ENCODE results near the gene LSAMP. TPM values are rescaled to one million over a fixed set of nuclear protein-coding genes. Genes with fewer than 3 reads are reported as not detected.

Gene LSAMP
- total and polyA plus RNA-seq, 2 donors (not counting 3 experiments of a cell fraction or from before 2014, with no cell fraction given) = not detected

DNA sequence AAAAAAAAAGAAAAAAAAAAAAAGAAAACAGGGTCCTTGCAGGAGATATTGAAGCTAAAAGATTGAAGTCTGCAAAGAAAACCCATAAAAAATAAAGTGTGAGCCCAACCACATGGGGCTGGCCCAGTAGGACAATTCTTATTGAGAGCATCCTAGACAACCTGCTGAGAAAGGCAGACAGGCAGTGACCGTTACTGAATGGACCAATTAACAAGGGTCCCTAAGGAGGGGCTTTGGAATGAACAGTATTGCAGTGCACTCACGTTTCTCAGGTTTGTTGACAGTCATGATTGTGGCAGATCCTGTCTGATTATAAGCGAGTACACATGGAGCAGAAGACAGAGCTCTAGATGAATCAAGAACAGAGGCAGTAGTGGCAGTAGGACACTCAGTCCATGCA is 168.6 kb downstream of the LSAMP start:
- H3K4me3 ChIP-seq (replicated peaks in 1 of 3; ENCODE audit: insufficient read depth in 1 of 3, low read depth in 1 of 3, low read length in 3 of 3) = no peak overlapping the region
- intact Hi-C loops (cut with micrococcal nuclease) = no loop called here
- no peaks in the 10 kb centered on the region for H4K20me1 ChIP-seq (replicated peaks; ENCODE audit: control insufficient read depth, extremely low read depth, insufficient read depth, low read length)
- ChIA-PET CTCF (interaction anchor here (0.6 kb wide), 1 partner anchor 34 kb away, joined by 3 read pairs; no protein-coding TSS in a partner anchor), POLR2A (no interaction called here)
- FAIRE-seq = no peak
- no peaks in the 10 kb centered on the region for H3K9me1 ChIP-seq (replicated peaks; ENCODE audit: control insufficient read depth, extremely low read depth, insufficient read depth, low read length)
- no peak overlapping the region for H2AFZ ChIP-seq (ENCODE audit: low read depth, low read length)
- dilution Hi-C loops (cut with MboI; ENCODE audit: extremely low pct_ligation_motif_present, low sequenced_read_pairs) = no loop called here
- H3K4me1 ChIP-seq (ENCODE audit: control insufficient read depth, extremely low read depth, insufficient read depth, low read length) = no peaks in the 10 kb centered on the region
- H3K9me3 ChIP-seq (replicated peaks; ENCODE audit: control insufficient read depth, insufficient read depth, low read length) = no peaks in the 10 kb centered on the region
- BruUV-seq (replicated peaks) = no TSS peak
- no peaks in the 10 kb centered on the region for H3K79me2 ChIP-seq (ENCODE audit: control insufficient read depth, insufficient read depth, low read length)
- no peaks in the 10 kb centered on the region for H3K27me3 ChIP-seq (ENCODE audit: control insufficient read depth in 2 of 2, insufficient read depth in 2 of 2, low read length in 2 of 2)
- DNase-seq (ENCODE audit: low read depth, low spot score) = no peak
- no peak for TF ChIP-seq JUN (IDR thresholded peaks at IDR 0.05; ENCODE audit: borderline replicate concordance, insufficient read depth, insufficient read length, low read depth)
- no peak for TF ChIP-seq MYC (IDR thresholded peaks at IDR 0.05; ENCODE audit: low read depth, low read length)
- TF ChIP-seq POLR2AphosphoS5 (IDR thresholded peaks at IDR 0.05; ENCODE audit: insufficient read depth, low read depth, low read length) = no peak
- TF ChIP-seq FOS (IDR thresholded peaks at IDR 0.05; ENCODE audit: borderline replicate concordance, insufficient read depth, low read length) = no peak
- TF ChIP-seq, protein P1, sequence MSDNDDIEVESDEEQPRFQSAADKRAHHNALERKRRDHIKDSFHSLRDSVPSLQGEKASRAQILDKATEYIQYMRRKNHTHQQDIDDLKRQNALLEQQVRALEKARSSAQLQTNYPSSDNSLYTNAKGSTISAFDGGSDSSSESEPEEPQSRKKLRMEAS (IDR thresholded peaks at IDR 0.05; ENCODE audit: insufficient read depth, insufficient read length) = no peak
- TF ChIP-seq, protein P2, sequence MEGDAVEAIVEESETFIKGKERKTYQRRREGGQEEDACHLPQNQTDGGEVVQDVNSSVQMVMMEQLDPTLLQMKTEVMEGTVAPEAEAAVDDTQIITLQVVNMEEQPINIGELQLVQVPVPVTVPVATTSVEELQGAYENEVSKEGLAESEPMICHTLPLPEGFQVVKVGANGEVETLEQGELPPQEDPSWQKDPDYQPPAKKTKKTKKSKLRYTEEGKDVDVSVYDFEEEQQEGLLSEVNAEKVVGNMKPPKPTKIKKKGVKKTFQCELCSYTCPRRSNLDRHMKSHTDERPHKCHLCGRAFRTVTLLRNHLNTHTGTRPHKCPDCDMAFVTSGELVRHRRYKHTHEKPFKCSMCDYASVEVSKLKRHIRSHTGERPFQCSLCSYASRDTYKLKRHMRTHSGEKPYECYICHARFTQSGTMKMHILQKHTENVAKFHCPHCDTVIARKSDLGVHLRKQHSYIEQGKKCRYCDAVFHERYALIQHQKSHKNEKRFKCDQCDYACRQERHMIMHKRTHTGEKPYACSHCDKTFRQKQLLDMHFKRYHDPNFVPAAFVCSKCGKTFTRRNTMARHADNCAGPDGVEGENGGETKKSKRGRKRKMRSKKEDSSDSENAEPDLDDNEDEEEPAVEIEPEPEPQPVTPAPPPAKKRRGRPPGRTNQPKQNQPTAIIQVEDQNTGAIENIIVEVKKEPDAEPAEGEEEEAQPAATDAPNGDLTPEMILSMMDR (IDR thresholded peaks at IDR 0.05; ENCODE audit: extremely low read depth in 1 of 2, insufficient read depth in 1 of 2, low read depth in 1 of 2, low read length in 2 of 2) = no peak
- no peak overlapping the region for H3K4me2 ChIP-seq (ENCODE audit: insufficient read depth, low read length)
- H3K36me3 ChIP-seq (ENCODE audit: control insufficient read depth in 2 of 2, extremely low read depth in 1 of 2, insufficient read depth in 2 of 2, low read length in 2 of 2) = no peaks in the 10 kb centered on the region
- H3K27ac ChIP-seq (ENCODE audit: insufficient read depth, low read depth, low read length) = no peak overlapping the region
- H3K9ac ChIP-seq (replicated peaks; ENCODE audit: extremely low read depth, insufficient read depth, low read length) = no peak overlapping the region
